CD4-positive, alpha-beta T cell treated with Interleukin-17A for 1 hour (primary cell): ENCODE data around the gene RNF151.
A peak's percentile ranks its signal among the peaks of the same experiment; 100 is the strongest.
"Not testable (repeated sequence)": the region's sequence is repeated elsewhere in the genome, so short reads cannot be mapped to it uniquely, and the experiment has no call there.

Experiments
- DNase-seq: peaks from one replicate; pipeline ENCODE4 v3.0.0-alpha.2; 2020

Gene RNF151

GRCh38 chr16:1966460-1966859 is at the start of gene RNF151:
Gene RNF151, plus strand, starts transcription at chr16:1966856. Its CDS starts 26 bp downstream, at chr16:1966882.
- DNase-seq: no peak

GRCh38 chr16:1917056-1917664 is 49.5 kb upstream of the RNF151 start:
- DNase-seq: no peak

- DNase-seq: no peak
Measured at GRCh38 chr16:1917665-1918350, 48.8 kb upstream of the RNF151 start.

GRCh38 chr16:1918351-1919326 is 48.0 kb upstream of the RNF151 start, which contains the start of gene HS3ST6:
Gene HS3ST6, minus strand, starts transcription at chr16:1918415. Its CDS starts 92 bp downstream, at chr16:1918323.
- no peak for DNase-seq

- DNase-seq: no peak
Measured at GRCh38 chr16:1919327-1919998, 47.2 kb upstream of the RNF151 start.

GRCh38 chr16:1920122-1920521 is 46.5 kb upstream of the RNF151 start:
- DNase-seq: not testable (repeated sequence)

GRCh38 chr16:1920727-1921171 is 45.9 kb upstream of the RNF151 start:
- no peak for DNase-seq

- no peak for DNase-seq
Measured at GRCh38 chr16:1922357-1922756, 44.3 kb upstream of the RNF151 start.

- no peak for DNase-seq
Measured at GRCh38 chr16:1923299-1924034, 43.2 kb upstream of the RNF151 start.

GRCh38 chr16:1924095-1924494 is 42.6 kb upstream of the RNF151 start:
- no peak for DNase-seq

GRCh38 chr16:1926271-1926670 is 40.4 kb upstream of the RNF151 start:
- no peak for DNase-seq

- no peak for DNase-seq
Measured at GRCh38 chr16:1929105-1929504, 37.6 kb upstream of the RNF151 start.

- DNase-seq: peak; percentile 90
Measured at GRCh38 chr16:1929578-1930337, 36.9 kb upstream of the RNF151 start.

GRCh38 chr16:1930338-1930720 is 36.3 kb upstream of the RNF151 start:
- no peak for DNase-seq

- no peak for DNase-seq
Measured at GRCh38 chr16:1932050-1933028, 34.3 kb upstream of the RNF151 start.

- DNase-seq: no peak
Measured at GRCh38 chr16:1933097-1933661, 33.5 kb upstream of the RNF151 start.

- no peak for DNase-seq
Measured at GRCh38 chr16:1936945-1937479, 29.6 kb upstream of the RNF151 start.

- peak; percentile 13 for DNase-seq
Measured at GRCh38 chr16:1938316-1938715, 28.3 kb upstream of the RNF151 start.

GRCh38 chr16:1938910-1939309 is 27.7 kb upstream of the RNF151 start:
- no peak for DNase-seq
